LoVo (cell line): ENCODE data around the gene RNLS.
A peak's percentile ranks its signal among the peaks of the same experiment; 100 is the strongest.
"Not testable (repeated sequence)": the region's sequence is repeated elsewhere in the genome, so short reads cannot be mapped to it uniquely, and the experiment has no call there.

ENCODE experiments used
- DNase-seq: peaks from one replicate; pipeline ENCODE4 v3.0.0-alpha.2; 2016; ENCODE audit warnings: low spot score

Gene RNLS

DNA sequence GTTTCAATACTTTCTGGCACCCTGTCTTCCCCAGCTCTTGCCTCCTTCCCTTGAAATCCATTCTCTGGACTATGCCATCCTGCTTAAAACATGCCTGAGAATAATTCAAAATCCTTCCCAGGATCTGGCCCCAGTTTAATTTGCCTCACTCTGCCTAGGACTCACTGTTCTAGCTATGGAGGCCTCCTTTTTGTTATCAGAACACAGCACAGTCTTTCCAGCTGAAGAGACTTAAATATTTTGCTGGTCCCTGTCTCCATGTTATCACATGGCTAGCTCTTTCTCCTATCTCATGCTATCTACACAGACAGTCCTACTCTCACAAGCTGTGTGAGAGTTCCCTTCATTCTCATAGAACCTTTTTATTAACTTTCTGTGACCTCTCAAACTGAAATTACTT, 194.8 kb downstream of the RNLS start:
- DNase-seq = no peak

DNA sequence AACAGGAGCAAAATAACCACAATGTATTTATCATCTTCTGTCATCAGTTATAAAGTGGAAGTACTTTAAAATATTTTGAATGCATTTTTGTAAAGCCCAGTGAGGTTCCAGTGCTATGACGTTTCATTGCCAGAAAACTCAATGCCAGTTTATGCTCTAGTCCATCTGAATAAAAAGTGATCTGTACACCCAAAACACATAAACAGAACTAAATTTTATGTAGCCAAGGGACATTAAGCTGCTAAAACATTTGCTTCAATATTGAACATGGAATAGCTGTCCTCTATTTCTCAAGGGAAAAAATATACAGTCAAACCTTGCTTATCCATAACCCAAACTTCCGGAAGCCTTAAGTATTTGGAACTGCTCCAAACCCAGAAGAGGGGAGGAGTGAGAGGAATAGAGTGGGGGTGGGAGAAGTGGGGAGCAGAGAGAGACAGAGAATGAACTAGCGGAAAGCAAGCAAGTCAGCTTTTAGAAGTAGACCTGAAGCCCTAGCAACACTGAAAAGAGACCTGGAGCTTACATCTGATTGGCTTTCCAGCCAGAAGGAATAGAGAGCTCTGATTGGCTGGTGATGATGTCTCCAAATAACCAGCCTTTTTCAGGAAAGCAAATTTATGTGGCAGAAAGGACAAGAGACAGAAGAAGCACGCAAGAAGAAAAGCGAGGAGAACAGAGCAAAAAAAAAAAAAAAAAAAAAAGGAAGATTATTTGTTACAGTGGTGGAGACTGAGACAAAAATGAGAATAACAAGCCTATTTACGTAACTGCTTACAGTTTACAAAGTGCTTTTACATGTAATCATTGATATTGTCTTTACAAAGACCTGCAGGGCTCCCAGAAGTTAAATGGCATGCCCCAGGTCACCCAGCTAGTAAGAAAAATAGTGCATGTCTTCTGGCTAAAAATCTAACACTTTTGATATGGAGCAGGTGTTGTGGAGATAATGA, 196.0 kb downstream of the RNLS start:
- DNase-seq = peak; percentile 10

DNA sequence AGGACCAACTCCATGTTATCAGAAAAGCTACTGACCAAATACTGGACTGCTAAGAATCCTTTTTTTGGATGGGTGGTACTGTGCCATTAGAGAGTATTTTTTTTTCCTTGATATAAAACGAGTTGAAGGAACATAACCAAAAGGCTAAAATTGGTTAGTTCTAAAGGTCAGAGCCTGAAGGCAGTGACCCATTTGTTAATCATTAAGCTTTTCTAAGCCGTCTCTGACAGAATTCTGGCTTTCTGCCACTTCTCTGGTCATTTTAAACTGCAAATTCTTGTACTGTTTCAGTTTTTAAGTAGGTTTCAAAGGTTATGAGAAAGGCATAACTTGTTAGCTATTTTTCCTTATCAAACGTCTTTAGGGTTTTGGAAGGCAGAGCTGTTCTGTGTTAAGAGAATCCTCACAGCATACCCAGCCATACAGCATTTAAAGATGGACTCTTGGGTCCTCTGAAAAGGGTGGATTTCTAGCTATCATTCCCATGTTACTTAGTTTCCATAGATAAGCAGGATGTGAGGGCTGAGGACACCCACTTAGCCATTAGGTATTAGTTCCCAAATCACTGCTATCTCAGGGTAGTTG, 196.8 kb downstream of the RNLS start:
- peak; percentile 75 for DNase-seq

DNA sequence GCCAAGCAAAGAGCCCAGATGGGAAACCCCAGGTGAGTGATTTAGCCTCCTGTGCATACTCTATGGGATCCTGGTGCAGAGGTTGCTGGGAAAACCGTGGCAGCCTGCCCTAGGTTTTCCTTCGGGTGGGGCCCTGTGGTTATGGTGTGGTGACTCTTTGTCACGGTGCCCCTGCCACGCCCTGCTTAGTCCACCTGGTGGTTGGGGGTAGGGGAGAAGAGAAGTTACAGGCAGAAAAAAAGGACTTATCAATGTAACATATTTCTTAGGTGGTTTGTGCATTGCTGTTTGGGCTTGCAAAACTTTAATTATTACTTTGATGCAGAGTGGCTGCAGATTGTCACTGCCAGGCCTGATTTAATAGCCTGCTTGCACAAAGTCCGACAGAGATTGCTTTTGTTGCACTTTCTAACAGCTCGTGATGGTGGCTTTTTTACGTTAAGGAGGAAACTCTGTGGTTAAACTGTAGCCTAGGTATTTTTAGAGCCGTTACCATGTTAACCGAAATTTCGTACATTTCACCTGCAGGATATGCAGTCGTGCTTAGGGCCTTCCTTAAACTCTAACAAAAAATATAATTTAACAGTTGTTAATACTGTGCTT, 197.4 kb downstream of the RNLS start:
- DNase-seq = peak; percentile 92

DNA sequence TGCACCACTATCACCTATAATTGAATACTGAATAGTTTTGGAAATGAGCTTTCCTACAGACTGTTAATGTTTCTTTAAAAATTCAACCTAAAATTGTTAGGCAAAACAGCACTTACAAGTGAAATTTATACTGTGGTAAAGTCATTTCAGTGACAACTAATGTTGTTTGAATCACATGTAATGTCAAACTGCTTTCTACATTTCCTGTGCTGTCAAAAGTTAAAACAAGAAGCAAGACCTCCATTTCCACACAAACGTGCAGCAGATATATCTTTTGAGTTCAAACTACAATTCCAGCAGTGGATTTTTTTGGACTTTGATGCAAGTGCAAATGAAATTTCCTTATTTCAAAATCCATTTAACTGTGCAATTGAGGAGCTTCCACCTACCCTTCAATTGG, 199.8 kb downstream of the RNLS start:
- DNase-seq = no peak

DNA sequence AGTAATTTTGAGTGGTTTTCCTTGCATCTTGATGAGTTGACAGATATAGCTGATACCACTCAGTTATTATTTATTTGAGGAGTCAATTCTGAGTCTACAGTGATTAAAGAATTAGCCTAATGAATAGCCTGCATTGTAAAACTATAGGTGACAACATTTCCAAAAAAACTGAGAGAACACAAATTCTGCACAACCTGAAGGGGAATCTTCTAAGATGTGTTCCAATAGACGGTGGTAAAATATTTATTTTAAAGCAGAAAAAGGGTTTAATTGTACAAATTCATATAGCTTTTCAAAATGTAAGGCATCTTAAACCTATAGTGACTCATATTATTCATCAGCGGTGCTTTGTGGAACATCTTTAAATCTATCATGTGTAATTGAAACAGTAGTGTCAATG, 200.4 kb downstream of the RNLS start:
- no peak for DNase-seq

DNA sequence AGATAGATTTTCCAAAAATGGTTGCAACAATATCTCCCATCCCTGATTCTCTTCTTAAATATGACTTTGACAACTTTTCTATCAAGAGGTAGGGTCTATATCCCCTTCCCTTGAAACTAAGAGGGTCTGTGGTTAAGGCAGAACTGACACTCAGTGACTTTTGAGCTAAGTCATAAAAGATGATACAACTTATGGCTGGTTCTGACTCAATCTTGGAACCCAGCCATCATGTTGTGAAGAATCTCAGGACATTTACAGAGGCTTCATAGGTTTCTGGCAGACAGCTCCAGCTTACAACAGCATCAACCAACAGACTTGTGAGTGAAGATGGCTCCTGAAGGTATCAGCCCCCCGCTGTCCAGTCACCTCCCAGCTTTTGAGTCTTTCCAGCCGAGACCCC, 203.5 kb downstream of the RNLS start:
- peak; percentile 52 for DNase-seq

DNA sequence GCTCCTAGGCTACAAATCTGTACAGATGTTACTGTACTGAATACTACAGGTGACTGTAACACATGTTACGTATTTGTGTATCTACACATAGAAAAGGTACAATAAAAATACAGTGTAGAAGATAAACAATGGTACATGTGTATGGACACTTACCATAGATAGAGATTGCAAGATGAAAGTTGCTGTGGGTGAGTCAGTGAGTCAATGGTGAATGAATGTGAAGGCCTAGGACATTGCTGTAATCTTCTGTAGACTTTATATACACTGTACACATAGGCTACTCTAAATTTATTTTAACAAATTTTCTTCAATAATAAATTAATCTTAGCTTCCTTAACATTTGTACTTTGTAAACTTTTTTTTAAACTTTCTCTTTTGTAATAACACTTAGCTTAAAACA, 205.6 kb downstream of the RNLS start:
- DNase-seq = no peak

DNA sequence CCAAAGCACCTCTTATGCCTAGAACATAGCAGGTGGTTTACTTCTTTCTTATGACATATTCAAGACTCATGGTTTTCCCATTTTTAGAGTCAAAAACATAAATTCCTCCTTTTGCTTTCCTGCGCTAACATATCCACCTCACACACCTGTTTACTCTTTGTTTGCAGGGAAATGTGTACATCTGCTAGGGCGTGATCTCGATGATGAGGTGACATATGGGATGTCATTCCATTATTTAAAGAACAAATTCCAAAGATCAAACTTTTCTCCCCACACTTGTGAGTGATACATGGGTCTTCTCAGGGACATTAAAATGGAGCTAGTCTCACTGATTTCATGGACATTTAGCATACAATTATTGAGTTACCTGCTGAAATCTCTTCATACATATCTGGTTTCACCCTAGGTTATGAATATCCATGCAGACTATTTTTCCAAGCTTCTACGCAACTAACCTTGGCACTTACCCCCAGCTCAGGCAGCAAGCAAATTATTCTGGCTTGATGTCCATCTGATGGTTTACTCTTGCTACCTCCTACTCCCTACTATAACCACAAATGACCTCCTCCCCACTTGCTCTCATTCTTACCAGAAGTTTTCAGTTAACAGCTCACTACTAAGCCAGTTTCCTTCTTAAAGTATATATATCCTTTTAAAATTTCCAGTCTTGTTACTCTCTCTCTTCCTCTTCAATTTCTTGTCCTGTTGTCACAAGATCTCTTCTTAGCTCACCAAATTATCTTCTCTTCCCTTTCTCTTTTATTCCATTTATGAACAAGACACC, 208.5 kb downstream of the RNLS start:
- no peak for DNase-seq

DNA sequence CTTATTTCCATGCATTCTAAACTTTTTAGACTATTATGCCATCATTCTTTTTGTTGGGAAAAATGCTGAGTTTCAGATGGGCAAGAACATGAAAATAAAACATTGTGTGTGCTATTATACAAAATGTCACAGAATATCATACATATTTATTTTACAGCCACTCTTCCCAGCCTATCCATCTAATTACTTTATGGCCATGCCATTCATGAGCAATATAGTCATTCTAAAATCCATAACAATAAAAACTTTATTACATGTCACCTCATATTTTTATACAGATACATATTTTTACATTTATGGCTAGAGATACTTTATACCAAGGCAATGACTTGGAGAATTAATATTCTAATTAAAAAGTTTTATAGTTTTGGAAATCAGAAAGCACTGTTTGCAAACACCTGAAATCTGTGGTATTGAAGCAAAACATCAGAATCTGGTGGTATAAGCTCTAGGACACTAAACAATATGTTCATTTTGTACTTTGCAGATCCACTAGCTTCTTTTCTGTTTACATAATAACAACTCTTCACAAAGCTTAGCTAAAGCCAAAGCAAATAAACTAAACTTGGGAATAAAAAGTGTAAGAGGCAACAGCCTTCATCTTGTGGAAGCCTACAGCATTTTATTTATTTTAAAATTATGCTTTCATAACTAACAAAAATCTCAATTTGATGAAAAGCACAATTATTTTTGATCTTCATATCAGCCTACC, 210.1 kb downstream of the RNLS start:
- no peak for DNase-seq

DNA sequence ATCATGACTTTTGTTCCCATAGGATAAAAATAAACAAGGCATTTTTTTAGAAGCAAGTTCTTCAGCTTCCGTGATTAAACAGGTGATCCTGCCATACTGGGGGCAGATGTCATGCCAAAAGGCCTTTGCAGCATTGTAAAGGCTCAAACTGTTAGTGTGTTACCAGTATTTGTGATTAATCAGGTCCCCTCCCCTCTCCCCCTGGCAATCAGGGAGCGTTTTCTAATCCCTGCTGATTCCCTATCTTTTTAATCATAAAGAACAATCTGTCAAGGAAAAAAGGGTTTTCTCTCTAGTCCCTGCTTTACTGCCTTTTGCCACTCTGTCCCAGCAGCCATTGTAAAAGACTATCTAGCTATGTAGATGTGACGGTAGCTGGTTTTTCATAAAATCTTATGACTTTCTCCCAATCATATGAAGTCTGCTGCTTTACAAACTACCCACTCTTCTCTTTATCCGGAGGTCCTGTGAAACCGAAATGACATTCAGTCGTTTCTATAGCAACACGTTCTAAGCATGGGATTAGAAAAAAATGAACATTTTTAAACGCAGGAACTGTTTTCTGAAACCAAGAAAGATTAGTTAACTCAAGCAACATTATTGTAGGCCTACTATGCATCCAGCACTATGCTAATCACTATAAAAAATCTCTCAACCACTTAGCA, 210.9 kb downstream of the RNLS start:
- no peak for DNase-seq

DNA sequence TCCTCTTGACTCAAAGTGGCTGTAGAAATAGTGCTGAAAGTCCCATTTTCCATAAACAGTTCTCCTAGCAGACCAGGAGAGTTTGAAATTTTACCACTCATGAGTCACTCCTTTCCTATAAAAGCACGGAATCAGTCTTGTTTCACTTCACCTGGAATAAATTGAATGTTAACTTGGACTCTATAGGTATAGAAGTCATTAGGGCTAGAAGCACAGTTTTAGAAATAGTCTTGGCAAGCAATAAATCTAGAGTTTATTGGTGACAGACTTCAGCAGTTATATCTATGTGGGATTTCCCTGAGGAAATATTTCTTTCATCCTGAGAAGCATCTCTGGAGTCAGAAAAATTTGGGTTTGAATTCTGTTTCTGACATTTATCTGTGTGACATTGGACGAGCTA, 212.4 kb downstream of the RNLS start:
- peak; percentile 9 for DNase-seq

DNA sequence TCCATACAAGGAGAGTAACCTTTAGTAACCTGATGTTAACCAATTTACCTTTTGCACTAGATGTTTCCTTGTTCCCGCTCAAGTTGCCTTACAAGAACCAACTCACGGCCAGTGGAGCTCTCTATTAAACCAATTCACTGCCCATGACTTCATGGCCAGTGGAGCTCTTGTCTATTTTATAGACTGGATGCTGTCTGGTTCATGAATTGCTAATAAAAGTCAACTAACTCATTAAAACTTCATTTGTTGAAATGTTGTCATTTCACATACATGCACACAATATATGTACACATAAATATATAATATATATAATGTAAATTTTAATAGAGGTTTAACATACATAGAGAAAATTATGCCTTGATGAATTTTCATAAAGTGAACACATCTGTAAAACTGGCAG, 216.3 kb downstream of the RNLS start:
- DNase-seq = no peak

DNA sequence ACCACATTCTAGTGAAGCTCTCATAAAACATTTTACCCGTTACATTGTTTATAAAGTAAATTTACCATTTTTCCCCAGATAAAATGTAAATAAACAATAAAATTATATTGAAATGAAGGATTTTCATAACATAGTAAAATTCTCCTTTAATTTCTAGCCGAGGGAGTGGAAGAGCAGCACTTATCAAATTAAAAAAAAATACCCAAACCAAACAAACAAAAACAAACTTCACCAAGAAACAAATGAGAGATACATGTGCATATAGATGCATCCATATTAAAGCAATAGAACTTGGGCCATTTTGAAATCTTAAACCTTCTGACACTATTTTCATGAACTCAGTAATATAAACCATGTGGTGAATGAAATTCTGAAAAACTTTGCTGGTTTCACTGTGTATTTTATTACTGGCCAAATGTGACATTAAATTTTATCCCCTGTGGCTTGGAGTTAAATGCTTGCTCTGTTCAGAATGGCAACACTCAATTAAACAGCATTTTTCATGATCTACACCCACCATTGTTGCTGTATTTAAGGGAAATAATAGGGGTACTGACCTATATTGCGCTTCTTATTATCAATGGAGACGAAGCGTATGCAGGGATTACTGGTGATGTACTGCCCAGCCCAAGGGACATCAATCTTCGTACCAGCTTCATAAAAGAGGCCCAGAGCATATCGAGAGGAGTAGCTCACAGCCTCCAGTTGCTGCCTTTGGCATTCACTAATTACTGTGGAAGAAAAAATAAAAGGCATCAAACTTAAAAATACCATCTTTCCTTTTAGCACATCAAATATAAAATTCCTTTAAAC, 220.9 kb downstream of the RNLS start:
- DNase-seq = no peak

DNA sequence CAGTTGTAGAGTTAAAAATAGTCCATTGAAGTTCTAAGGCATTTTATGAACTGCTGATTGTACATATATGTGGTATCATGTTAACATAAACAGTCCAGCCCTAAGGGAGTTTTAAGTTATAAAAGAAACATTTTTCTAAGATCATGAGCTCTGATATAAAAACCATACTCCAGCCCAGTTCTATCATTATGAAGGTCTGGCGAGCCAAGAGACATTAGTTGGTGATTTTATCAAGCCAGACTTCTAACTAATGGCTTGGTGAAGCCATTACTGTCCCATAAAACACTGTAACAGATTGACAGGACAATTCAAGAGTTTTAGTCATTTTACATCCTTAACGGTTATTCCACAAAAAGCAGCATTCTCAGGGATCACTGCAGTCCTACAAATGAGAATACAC, 221.6 kb downstream of the RNLS start:
- no peak for DNase-seq

DNA sequence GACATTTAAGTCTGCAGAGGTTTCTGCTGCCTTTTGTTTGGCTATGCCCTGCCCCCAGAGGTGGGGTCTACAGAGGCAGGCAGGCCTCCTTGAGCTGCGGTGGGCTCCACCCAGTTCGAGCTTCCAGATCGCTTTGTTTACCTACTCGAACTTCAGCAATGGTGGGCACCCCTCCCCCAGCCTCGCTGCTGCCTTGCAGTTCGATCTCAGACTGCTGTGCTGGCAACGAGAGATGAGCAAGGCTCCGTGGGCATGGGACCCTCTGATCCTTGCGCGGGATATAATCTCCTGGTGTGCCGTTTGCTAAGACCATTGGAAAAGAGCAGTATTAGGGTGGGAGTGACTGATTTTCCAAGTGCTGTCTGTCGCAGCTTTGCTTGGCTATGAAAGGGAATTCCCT, 227.4 kb downstream of the RNLS start:
- not testable (repeated sequence) for DNase-seq

DNA sequence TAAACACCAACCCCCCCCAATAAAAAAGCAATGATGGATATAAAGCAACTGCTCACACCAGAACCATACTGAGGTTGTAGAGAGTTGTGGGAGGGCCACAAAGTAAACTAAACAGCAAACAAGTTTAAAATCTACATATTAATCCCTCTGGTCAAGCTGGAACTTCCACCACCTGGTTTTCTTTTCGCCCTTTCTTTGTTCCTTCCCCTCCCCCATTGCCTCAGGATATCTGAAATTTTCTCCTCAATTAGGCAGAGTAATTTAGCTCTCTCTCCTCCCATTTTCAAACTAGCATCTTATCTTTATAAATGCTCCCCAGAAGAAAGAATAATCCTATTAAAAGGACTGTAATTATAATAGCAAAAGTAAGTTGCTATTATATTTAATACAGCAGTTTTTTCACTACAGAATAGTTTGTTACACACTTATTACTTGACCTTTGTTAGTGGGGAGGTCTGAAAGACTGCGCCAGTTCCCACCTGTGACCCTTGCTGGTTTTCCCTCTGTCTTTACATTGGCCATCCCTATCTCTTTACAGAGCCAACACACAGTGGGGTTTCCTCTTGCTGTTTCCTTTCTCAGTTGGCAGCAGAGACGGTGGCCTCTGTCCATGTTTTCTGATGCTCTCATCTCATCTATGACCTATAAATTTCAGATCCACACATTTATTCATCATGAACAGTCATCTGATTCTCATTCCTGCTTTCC, 235.4 kb downstream of the RNLS start:
- no peak for DNase-seq

DNA sequence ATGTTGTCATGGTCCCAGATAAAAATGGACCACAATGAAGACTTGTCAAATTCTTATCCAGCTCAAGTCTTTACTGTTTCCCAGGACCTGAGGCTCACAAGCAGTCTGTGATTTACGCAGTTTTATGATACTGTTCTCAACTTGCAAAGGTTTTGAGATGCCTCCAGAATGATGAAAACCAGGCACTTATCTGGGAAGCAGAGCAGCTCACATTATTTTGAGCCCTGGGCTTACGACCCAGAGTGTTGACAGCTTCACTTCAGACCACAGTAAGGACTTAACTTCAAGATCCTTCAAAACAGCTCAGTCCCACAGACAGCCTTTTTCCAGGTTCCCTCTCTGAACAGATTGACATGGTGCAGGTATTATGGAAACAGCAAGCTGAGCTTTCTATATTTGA, 236.1 kb downstream of the RNLS start:
- DNase-seq = no peak

DNA sequence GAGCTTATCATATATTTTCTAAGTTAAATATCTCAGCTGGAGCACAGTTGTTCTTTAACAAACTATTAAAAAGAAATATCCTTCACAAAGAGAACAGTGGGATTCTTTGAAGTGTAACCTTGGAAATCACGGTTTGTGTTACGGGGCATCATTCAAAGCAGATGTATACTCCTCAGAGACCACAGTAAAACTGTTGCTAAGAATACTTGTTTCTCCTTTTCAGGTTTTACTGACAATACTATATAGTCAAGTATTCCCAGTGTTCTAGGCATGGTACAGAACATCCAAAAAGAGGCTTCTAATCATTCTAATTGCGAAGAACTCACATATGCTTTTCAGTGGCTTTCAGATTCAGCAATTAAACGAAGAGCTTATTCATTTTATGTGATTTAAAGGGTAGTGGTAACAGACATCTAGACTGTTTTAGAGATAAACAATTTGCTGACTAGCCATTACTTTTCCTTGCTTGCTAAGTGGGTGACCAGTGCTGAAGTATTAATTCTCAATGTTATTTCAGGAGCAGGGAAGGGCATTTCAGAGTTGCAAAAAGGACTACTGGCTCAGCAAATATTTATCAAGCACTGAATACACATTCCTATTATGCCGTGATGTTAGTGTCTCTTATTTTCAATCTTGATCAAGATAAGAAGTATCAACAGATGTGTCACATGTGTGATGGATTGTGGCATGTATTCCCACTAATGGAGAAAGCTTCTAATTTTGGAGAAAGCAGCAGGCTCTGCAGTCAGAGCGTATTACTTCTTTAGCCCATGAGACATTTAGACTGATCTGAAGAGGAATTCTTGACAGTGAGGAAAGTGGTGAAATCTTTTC, 236.8 kb downstream of the RNLS start:
- no peak for DNase-seq
